Liver (tissue), 9 donors: ENCODE data around the gene ARHGAP28. TPM values are rescaled to one million over a fixed set of nuclear protein-coding genes. Genes with fewer than 3 reads are reported as not detected.

Source experiments
- DNase-seq: peaks from one replicate; pipeline ENCODE4 v3.0.0-alpha.2; 2017; ENCODE audit warnings: low spot score
- H3K27ac ChIP-seq, 2 donors: one replicate each; pipeline ENCODE4 v1.7.0; 2013; ENCODE audit warnings: inconsistent platforms in 2 of 2, low read length in 2 of 2, control low read depth in 1 of 2, low read depth in 1 of 2, mild to moderate bottlenecking in 1 of 2
- H3K27me3 ChIP-seq, 4 donors: one replicate each; pipeline versions ENCODE4 v1.6.1 to v1.7.0; 2013; ENCODE audit warnings: low read length in 3 of 4, inconsistent platforms in 1 of 4, mild to moderate bottlenecking in 1 of 4, moderate library complexity in 1 of 4; ENCODE audit not compliant: control insufficient read depth in 4 of 4, insufficient read depth in 4 of 4
- H3K36me3 ChIP-seq, 4 donors: one replicate each; pipeline versions ENCODE4 v1.6.1 to v1.7.0; 2013; ENCODE audit warnings: low read length in 3 of 4, mild to moderate bottlenecking in 3 of 4, low read depth in 1 of 4, moderate library complexity in 1 of 4; ENCODE audit not compliant: control insufficient read depth in 4 of 4, insufficient read depth in 3 of 4
- H3K4me1 ChIP-seq, 4 donors: one replicate each; pipeline versions ENCODE4 v1.6.1 to v1.7.0; 2013; ENCODE audit warnings: low read length in 3 of 4, mild to moderate bottlenecking in 3 of 4, moderate library complexity in 1 of 4; ENCODE audit not compliant: control insufficient read depth in 4 of 4, insufficient read depth in 4 of 4
- H3K4me3 ChIP-seq, 3 donors: one replicate each; pipeline versions ENCODE4 v1.6.1 to v1.7.0; 2013; ENCODE audit warnings: low read length in 3 of 3, control low read depth in 1 of 3, low read depth in 1 of 3, mild to moderate bottlenecking in 1 of 3
- H3K9ac ChIP-seq, 2 donors: one replicate each; pipeline ENCODE4 v1.7.0; 2013; ENCODE audit warnings: low read length in 2 of 2, mild to moderate bottlenecking in 2 of 2, moderate library complexity in 2 of 2, control low read depth in 1 of 2, low read depth in 1 of 2
- H3K9me3 ChIP-seq, 4 donors: one replicate each; pipeline versions ENCODE4 v1.6.1 to v1.7.0; 2013; ENCODE audit warnings: low read length in 3 of 4; ENCODE audit not compliant: control insufficient read depth in 4 of 4
- EGR1 ChIP-seq, 2 donors: IDR thresholded peaks; 2 replicates each; pipeline ENCODE4 v1.6.1; 2016 to 2018; ENCODE audit warnings: antibody characterized with exemption in 2 of 2, low read depth in 2 of 2
- FOXA1 ChIP-seq: IDR thresholded peaks from 2 replicates; pipeline ENCODE4 v1.6.1; 2016; ENCODE audit warnings: antibody characterized with exemption
- FOXA2 ChIP-seq: IDR thresholded peaks from 2 replicates; pipeline ENCODE4 v1.6.1; 2016; ENCODE audit warnings: antibody characterized with exemption
- GABPA ChIP-seq, 2 donors: IDR thresholded peaks in 1 of 2; conservative IDR thresholded peaks in 1 of 2; 2 replicates each; pipeline ENCODE4 v1.6.1; 2016; ENCODE audit warnings: antibody characterized with exemption in 2 of 2, mild to moderate bottlenecking in 1 of 2, moderate library complexity in 1 of 2
- HNF4A ChIP-seq, 2 donors: conservative IDR thresholded peaks; 2 replicates each; pipeline ENCODE4 v1.6.1; 2016; ENCODE audit warnings: antibody characterized with exemption in 2 of 2, mild to moderate bottlenecking in 2 of 2
- HNF4G ChIP-seq: IDR thresholded peaks from 2 replicates; pipeline ENCODE4 v1.6.1; 2016; ENCODE audit warnings: antibody characterized with exemption
- JUND ChIP-seq, 2 donors: IDR thresholded peaks; 2 replicates each; pipeline ENCODE4 v1.6.1; 2016; ENCODE audit warnings: antibody characterized with exemption in 2 of 2
- NR2F2 ChIP-seq: IDR thresholded peaks from 2 replicates; pipeline ENCODE4 v1.6.1; 2016; ENCODE audit warnings: antibody characterized with exemption
- RAD21 ChIP-seq, 2 donors: IDR thresholded peaks; 2 replicates each; pipeline ENCODE4 v1.6.1; 2016; ENCODE audit warnings: antibody characterized with exemption in 2 of 2, mild to moderate bottlenecking in 2 of 2
- RXRA ChIP-seq, 2 donors: IDR thresholded peaks; 2 replicates each; pipeline ENCODE4 v1.6.1; 2017 to 2018; ENCODE audit warnings: antibody characterized with exemption in 2 of 2, mild to moderate bottlenecking in 1 of 2
- SP1 ChIP-seq: IDR thresholded peaks from 2 replicates; pipeline ENCODE4 v1.6.1; 2018; ENCODE audit warnings: antibody characterized with exemption, mild to moderate bottlenecking
- TAF1 ChIP-seq: conservative IDR thresholded peaks from 2 replicates; pipeline ENCODE4 v1.6.1; 2016; ENCODE audit warnings: antibody characterized with exemption, mild to moderate bottlenecking
- YY1 ChIP-seq: IDR thresholded peaks from 2 replicates; pipeline ENCODE4 v1.6.1; 2016; ENCODE audit warnings: antibody characterized with exemption, mild to moderate bottlenecking
- WGBS: extraction: QIAGEN DNeasy Blood & Tissue Kit; methylation state at CpG from one replicate; pipeline ENCODE4 v1.1.7; 2013; 5-methylcytosine and 5-hydroxymethylcytosine counted together
- polyA plus RNA-seq, 2 donors: library from polyadenylated mRNA; stranded (reverse) in 1 of 2; unstranded in 1 of 2; fragments of 200-250 nt in 1 of 2; fragments of >200 nt in 1 of 2; fragmentation: Nextera tagmentation in 1 of 2; extraction: Ambion mirVana in 1 of 2; gene quantifications; one replicate each; pipeline versions ENCODE4 v1.2.1 to v1.2.3, GENCODE V29; 2013 to 2015
- total RNA-seq, 2 donors: library from RNA; depleted of rRNA; stranded (reverse); fragments of >200 nt; gene quantifications; one replicate each; pipeline ENCODE4 v1.2.3, GENCODE V29; 2014
- TF ChIP-seq, protein P1 (sequence below): fragments of 150-350 bp; IDR thresholded peaks from 2 replicates; pipeline ENCODE4 v1.5.1; 2017; ENCODE audit warnings: improper control_type of control experiment, low read depth, low read length; ENCODE audit not compliant: missing input control
- TF ChIP-seq, protein P2 (sequence below): IDR thresholded peaks from 2 replicates; pipeline ENCODE4 v1.6.1; 2016; ENCODE audit warnings: antibody characterized with exemption, mild to moderate bottlenecking
- TF ChIP-seq, protein P3 (sequence below): IDR thresholded peaks from 2 replicates; pipeline ENCODE4 v1.6.1; 2016; ENCODE audit warnings: antibody characterized with exemption
- TF ChIP-seq, protein P4 (sequence below): IDR thresholded peaks from 2 replicates; pipeline ENCODE4 v1.6.1; 2016; ENCODE audit warnings: antibody characterized with exemption
- TF ChIP-seq, protein P5 (sequence below): IDR thresholded peaks from 2 replicates; pipeline ENCODE4 v1.6.1; 2016; ENCODE audit warnings: antibody characterized with exemption
- donor health status: healthy.
- donor health status: healthy.
- donor health status: healthy.
- donor health status: healthy.
- donor health status: healthy.

The ARHGAP28 gene
- total and polyA plus RNA-seq, 4 donors, result 0.14 to 2.1 (median 0.69) TPM

DNA sequence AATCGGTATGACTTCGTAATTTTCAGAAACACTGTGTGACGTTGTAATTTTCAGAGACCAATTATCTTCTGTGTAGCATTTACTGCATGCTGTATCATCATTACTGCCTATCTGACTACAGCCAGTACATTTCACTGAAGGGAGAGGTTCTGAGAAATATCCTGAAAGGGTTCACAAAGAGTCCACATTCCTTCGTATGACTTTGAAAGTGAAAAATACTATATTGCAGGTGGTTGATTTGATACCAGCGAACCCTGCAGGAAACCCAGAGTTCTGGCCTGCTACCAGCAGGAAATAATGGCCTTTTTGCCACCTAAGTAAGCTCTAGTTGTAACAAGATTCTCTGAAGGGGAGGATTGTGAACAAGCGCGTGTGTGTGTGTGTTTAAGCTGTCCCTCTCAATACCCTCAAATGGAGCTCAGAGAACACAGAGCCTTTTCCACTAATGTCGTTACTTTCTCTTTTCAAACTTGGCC is 155.5 kb downstream of the ARHGAP28 start:
- H3K9ac ChIP-seq, result no peak overlapping the region

More for the DNA sequence above, 155.5 kb downstream of the ARHGAP28 start:
- no peak overlapping the region for H3K4me3 ChIP-seq
- TF ChIP-seq SP1 (no peak), EGR1 (IDR thresholded peaks at IDR 0.05; ENCODE audit: low read depth in 2 of 2) (no peak), GABPA (IDR thresholded peaks at IDR 0.05 in 1 of 2, conservative IDR thresholded peaks at IDR 0.05 in 1 of 2) (no peak), YY1 (no peak), TAF1 (no peak), HNF4G (no peak), FOXA1 (no peak), RXRA (IDR thresholded peaks at IDR 0.05) (no peak), HNF4A (conservative IDR thresholded peaks at IDR 0.05) (no peak), RAD21 (IDR thresholded peaks at IDR 0.05) (no peak), JUND (IDR thresholded peaks at IDR 0.05) (no peak), FOXA2 (no peak), NR2F2 (no peak)
- TF ChIP-seq, protein P1, sequence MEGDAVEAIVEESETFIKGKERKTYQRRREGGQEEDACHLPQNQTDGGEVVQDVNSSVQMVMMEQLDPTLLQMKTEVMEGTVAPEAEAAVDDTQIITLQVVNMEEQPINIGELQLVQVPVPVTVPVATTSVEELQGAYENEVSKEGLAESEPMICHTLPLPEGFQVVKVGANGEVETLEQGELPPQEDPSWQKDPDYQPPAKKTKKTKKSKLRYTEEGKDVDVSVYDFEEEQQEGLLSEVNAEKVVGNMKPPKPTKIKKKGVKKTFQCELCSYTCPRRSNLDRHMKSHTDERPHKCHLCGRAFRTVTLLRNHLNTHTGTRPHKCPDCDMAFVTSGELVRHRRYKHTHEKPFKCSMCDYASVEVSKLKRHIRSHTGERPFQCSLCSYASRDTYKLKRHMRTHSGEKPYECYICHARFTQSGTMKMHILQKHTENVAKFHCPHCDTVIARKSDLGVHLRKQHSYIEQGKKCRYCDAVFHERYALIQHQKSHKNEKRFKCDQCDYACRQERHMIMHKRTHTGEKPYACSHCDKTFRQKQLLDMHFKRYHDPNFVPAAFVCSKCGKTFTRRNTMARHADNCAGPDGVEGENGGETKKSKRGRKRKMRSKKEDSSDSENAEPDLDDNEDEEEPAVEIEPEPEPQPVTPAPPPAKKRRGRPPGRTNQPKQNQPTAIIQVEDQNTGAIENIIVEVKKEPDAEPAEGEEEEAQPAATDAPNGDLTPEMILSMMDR, result no peak
- TF ChIP-seq, protein P2, sequence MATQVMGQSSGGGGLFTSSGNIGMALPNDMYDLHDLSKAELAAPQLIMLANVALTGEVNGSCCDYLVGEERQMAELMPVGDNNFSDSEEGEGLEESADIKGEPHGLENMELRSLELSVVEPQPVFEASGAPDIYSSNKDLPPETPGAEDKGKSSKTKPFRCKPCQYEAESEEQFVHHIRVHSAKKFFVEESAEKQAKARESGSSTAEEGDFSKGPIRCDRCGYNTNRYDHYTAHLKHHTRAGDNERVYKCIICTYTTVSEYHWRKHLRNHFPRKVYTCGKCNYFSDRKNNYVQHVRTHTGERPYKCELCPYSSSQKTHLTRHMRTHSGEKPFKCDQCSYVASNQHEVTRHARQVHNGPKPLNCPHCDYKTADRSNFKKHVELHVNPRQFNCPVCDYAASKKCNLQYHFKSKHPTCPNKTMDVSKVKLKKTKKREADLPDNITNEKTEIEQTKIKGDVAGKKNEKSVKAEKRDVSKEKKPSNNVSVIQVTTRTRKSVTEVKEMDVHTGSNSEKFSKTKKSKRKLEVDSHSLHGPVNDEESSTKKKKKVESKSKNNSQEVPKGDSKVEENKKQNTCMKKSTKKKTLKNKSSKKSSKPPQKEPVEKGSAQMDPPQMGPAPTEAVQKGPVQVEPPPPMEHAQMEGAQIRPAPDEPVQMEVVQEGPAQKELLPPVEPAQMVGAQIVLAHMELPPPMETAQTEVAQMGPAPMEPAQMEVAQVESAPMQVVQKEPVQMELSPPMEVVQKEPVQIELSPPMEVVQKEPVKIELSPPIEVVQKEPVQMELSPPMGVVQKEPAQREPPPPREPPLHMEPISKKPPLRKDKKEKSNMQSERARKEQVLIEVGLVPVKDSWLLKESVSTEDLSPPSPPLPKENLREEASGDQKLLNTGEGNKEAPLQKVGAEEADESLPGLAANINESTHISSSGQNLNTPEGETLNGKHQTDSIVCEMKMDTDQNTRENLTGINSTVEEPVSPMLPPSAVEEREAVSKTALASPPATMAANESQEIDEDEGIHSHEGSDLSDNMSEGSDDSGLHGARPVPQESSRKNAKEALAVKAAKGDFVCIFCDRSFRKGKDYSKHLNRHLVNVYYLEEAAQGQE, result no peak
- TF ChIP-seq, protein P3, sequence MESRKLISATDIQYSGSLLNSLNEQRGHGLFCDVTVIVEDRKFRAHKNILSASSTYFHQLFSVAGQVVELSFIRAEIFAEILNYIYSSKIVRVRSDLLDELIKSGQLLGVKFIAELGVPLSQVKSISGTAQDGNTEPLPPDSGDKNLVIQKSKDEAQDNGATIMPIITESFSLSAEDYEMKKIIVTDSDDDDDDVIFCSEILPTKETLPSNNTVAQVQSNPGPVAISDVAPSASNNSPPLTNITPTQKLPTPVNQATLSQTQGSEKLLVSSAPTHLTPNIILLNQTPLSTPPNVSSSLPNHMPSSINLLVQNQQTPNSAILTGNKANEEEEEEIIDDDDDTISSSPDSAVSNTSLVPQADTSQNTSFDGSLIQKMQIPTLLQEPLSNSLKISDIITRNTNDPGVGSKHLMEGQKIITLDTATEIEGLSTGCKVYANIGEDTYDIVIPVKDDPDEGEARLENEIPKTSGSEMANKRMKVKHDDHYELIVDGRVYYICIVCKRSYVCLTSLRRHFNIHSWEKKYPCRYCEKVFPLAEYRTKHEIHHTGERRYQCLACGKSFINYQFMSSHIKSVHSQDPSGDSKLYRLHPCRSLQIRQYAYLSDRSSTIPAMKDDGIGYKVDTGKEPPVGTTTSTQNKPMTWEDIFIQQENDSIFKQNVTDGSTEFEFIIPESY, result no peak
- TF ChIP-seq, protein P4, sequence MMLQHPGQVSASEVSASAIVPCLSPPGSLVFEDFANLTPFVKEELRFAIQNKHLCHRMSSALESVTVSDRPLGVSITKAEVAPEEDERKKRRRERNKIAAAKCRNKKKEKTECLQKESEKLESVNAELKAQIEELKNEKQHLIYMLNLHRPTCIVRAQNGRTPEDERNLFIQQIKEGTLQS, result no peak
- TF ChIP-seq, protein P5, sequence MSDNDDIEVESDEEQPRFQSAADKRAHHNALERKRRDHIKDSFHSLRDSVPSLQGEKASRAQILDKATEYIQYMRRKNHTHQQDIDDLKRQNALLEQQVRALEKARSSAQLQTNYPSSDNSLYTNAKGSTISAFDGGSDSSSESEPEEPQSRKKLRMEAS, result no peak
- DNase-seq, result no peak
- no peaks in the 10 kb centered on the region for H3K4me1 ChIP-seq
- no peaks in the 10 kb centered on the region for H3K9me3 ChIP-seq
- WGBS, result 76% methylated on average over 8 of the region's 8 CpGs
- no peaks in the 10 kb centered on the region for H3K36me3 ChIP-seq
- H3K27ac ChIP-seq, result no peak overlapping the region
- H3K27me3 ChIP-seq, result no peaks in the 10 kb centered on the region
